Coronary artery (tissue), 2 donors: ENCODE measurements around the gene ZNF335.
A peak's percentile ranks its signal among the peaks of the same experiment; 100 is the strongest.
"Not testable (repeated sequence)": the region's sequence is repeated elsewhere in the genome, so short reads cannot be mapped to it uniquely, and the experiment has no call there.

Source experiments
- DNase-seq: peaks from one replicate; pipeline ENCODE4 v3.0.0-alpha.2; 2017; ENCODE audit warnings: low spot score
- H3K27ac ChIP-seq, 2 donors: fragments of 200-600 bp; sonication (generic); one replicate each; pipeline ENCODE4 v1.5.1; 2016 to 2019
- H3K4me3 ChIP-seq: fragments of 200-600 bp; sonication (generic); 2 replicates; pipeline ENCODE4 v1.5.1; 2016; ENCODE audit warnings: mild to moderate bottlenecking, moderate library complexity
- CTCF ChIP-seq: fragments of 200-600 bp; sonication (generic); IDR thresholded peaks from one replicate; pipeline ENCODE4 v1.5.1; 2019; ENCODE audit warnings: antibody characterized with exemption

ZNF335 gene

GRCh38 chr20:45934586-45935415, 37.2 kb downstream of the ZNF335 start, which contains the start of gene PCIF1:
Gene PCIF1 (plus strand): TSS chr20:45934683. CDS start chr20:45939000, 4,317 bp downstream.
- TF ChIP-seq CTCF = no peak
- peak; percentile 98 for DNase-seq
- peak within 1 kb of the TSS; percentile 98 to 100 for H3K27ac ChIP-seq
- H3K4me3 ChIP-seq = peak within 1 kb of the TSS; percentile 89

- H3K27ac ChIP-seq = peak overlapping the region; percentile 98 to 100
- H3K4me3 ChIP-seq = peak overlapping the region; percentile 89
- no peak for TF ChIP-seq CTCF
- peak; percentile 87 for DNase-seq
These were observed 37.9 kb downstream of the ZNF335 start for GRCh38 chr20:45934046-45934585.

- H3K4me3 ChIP-seq = peak overlapping the region; percentile 89
- DNase-seq = no peak
- H3K27ac ChIP-seq = peak overlapping the region; percentile 98 to 100
- TF ChIP-seq CTCF = no peak
These were observed 38.5 kb downstream of the ZNF335 start for GRCh38 chr20:45933266-45934045.

GRCh38 chr20:45931680-45932079, 40.3 kb downstream of the ZNF335 start:
- not testable (repeated sequence) for H3K27ac ChIP-seq, DNase-seq, H3K4me3 ChIP-seq

GRCh38 chr20:45927071-45927878, 44.7 kb downstream of the ZNF335 start:
- no peak for DNase-seq
- no peak for TF ChIP-seq CTCF
- H3K4me3 ChIP-seq = no peak overlapping the region
- no peak overlapping the region for H3K27ac ChIP-seq

GRCh38 chr20:45926731-45927070, 45.3 kb downstream of the ZNF335 start:
- no peak overlapping the region for H3K27ac ChIP-seq
- TF ChIP-seq CTCF = no peak
- no peak overlapping the region for H3K4me3 ChIP-seq
- DNase-seq = no peak
